Glomerular endothelial cell (primary cell): ENCODE results near the gene CD9. TPM values are rescaled to one million over a fixed set of nuclear protein-coding genes. Genes with fewer than 3 reads are reported as not detected.

ENCODE experiments used
- total RNA-seq: library from RNA; depleted of rRNA; stranded (reverse); fragments of >200 nt; gene quantifications from 2 replicates; pipeline ENCODE4 v1.2.3, GENCODE V29; 2015

The CD9 gene
- total RNA-seq, 1 donor from 2014 or later, result 555 TPM

Other genes with a start within 250 kb of the CD9 start
- 519 and 1,804 TPM in 2 replicates for gene VWF, start 75.7 kb upstream of the CD9 start, total RNA-seq
- gene PLEKHG6, start 110.3 kb downstream of the CD9 start, total RNA-seq, result not detected in 2 replicates
- gene TNFRSF1A, start 141.7 kb downstream of the CD9 start, total RNA-seq, result 204 and 214 TPM in 2 replicates
- gene SCNN1A, start 175.2 kb downstream of the CD9 start, total RNA-seq, result 0.24 TPM in 1 of 2 replicates, not detected in the other
- gene LTBR, start 183.8 kb downstream of the CD9 start, total RNA-seq, result 177 and 186 TPM in 2 replicates
- 0.53 TPM in 1 of 2 replicates, not detected in the other for gene CD27, start 244.6 kb downstream of the CD9 start, total RNA-seq